Naive thymus-derived CD4-positive, alpha-beta T cell (primary cell): ENCODE measurements around the gene ALPK1. TPM values are rescaled to one million over a fixed set of nuclear protein-coding genes. Genes with fewer than 3 reads are reported as not detected.

Source experiments
- ATAC-seq: fragments of 150-1000 bp; cut with Tn5 transposase; 2 replicates; pipeline ENCODE4 v1.10.0; 2021; ENCODE audit warnings: mild to moderate bottlenecking, moderate library complexity
- CTCF ChIA-PET: fragments of 350-600 bp; sonication (Branson Sonifier 250); formaldehyde crosslinking; loops from one replicate; lab custom pipeline; 2021; ENCODE audit warnings: antibody characterized with exemption; lab: Charles Lee
- POLR2A ChIA-PET: fragments of 350-600 bp; sonication (Branson Sonifier 250); formaldehyde crosslinking; loops from one replicate; lab custom pipeline; 2021; ENCODE audit warnings: antibody characterized with exemption, inconsistent platforms; lab: Charles Lee
- DNase-seq, 9 donors: peaks; one replicate each; pipeline versions ENCODE4 v3.0.0 to v3.0.0-alpha.2; 2020 to 2022; ENCODE audit warnings: mixed read lengths in 1 of 9
- H3K27ac ChIP-seq: one replicate; pipeline ENCODE4 v1.7.0; 2013; ENCODE audit warnings: mild to moderate bottlenecking, low read depth, low read length, moderate library complexity
- H3K27me3 ChIP-seq, 2 donors: one replicate each; pipeline ENCODE4 v1.7.0; 2013; ENCODE audit warnings: low read length in 2 of 2, mild to moderate bottlenecking in 2 of 2, moderate library complexity in 2 of 2; ENCODE audit not compliant: control insufficient read depth in 2 of 2, insufficient read depth in 2 of 2
- H3K36me3 ChIP-seq, 3 experiments: 1 replicate in 2 of 3; 2 replicates in 1 of 3; pipeline ENCODE4 v1.7.0; 2013; ENCODE audit warnings: low read length in 3 of 3, mild to moderate bottlenecking in 3 of 3, moderate library complexity in 1 of 3; ENCODE audit not compliant: insufficient read depth in 3 of 3, control insufficient read depth in 2 of 3
- H3K4me1 ChIP-seq, 2 donors: one replicate each; pipeline ENCODE4 v1.7.0; 2013; ENCODE audit warnings: low read length in 2 of 2, mild to moderate bottlenecking in 2 of 2, moderate library complexity in 1 of 2; ENCODE audit not compliant: control insufficient read depth in 2 of 2, insufficient read depth in 2 of 2
- H3K4me3 ChIP-seq: 2 replicates; pipeline ENCODE4 v1.7.0; 2013; ENCODE audit warnings: mild to moderate bottlenecking, low read length
- H3K9me3 ChIP-seq, 3 experiments: 1 replicate in 2 of 3; 2 replicates in 1 of 3; pipeline ENCODE4 v1.7.0; 2013; ENCODE audit warnings: low read length in 3 of 3; ENCODE audit not compliant: control insufficient read depth in 2 of 3
- H3K27ac Mint-ChIP-seq, 9 donors: one replicate each; pipeline ENCODE4 v1.8.0; 2020 to 2022; ENCODE audit warnings: mixed read lengths in 9 of 9, mild to moderate bottlenecking in 8 of 9, moderate library complexity in 5 of 9, inconsistent platforms in 2 of 9
- H3K27me3 Mint-ChIP-seq, 5 donors: one replicate each; pipeline ENCODE4 v1.8.0; 2021 to 2022; ENCODE audit warnings: mixed read lengths in 5 of 5, mild to moderate bottlenecking in 1 of 5
- H3K36me3 Mint-ChIP-seq, 5 donors: one replicate each; pipeline ENCODE4 v1.8.0; 2020 to 2022; ENCODE audit warnings: mixed read lengths in 5 of 5, mild to moderate bottlenecking in 3 of 5, inconsistent platforms in 1 of 5
- H3K4me1 Mint-ChIP-seq, 7 donors: one replicate each; pipeline ENCODE4 v1.8.0; 2020 to 2022; ENCODE audit warnings: mixed read lengths in 7 of 7, mild to moderate bottlenecking in 3 of 7, inconsistent platforms in 1 of 7
- H3K4me3 Mint-ChIP-seq, 10 donors: one replicate each; pipeline ENCODE4 v1.8.0; 2020 to 2022; ENCODE audit warnings: mild to moderate bottlenecking in 10 of 10, mixed read lengths in 10 of 10, moderate library complexity in 6 of 10, inconsistent platforms in 2 of 10
- H3K9me3 Mint-ChIP-seq, 11 donors: one replicate each; pipeline ENCODE4 v1.8.0; 2020 to 2022; ENCODE audit warnings: mixed read lengths in 11 of 11, mild to moderate bottlenecking in 4 of 11, inconsistent platforms in 1 of 11, moderate library complexity in 1 of 11
- intact Hi-C, 2 donors: fragments of 100-400 bp; cut with micrococcal nuclease; formaldehyde crosslinking; loops; one replicate each; pipeline ENCODE4 v1.15.1; 2023
- polyA plus RNA-seq, 2 donors: library from polyadenylated mRNA; unstranded; fragments of 300-500 nt; fragmentation: Illumina TruSeq; gene quantifications; one replicate each; pipeline ENCODE4 v1.2.3, GENCODE V29; 2021
- total RNA-seq, 6 experiments: library from RNA in 5 of 6; stranded (reverse) in 5 of 6; gene quantifications; 1 replicate in 5 of 6; 2 replicates in 1 of 6; pipeline ENCODE4 v1.2.3 and lab custom pipeline; 2021 to 2026

ALPK1 gene
- total and polyA plus RNA-seq, 7 experiments from 2014 or later, result 5.0 to 35.0 (median 18.8) TPM

- Mint-ChIP-seq H3K36me3 (peaks cover 10 to 27% (median 15%) of the 10 kb centered on the region in 5 donors), H3K4me1 (peaks cover 51 to 81% (median 78%) of the 10 kb centered on the region in 7 donors), H3K9me3 (peaks cover 0 to 12% (median 0%) of the 10 kb centered on the region in 11 donors), H3K27ac (peak overlapping the region in 8 of 9 donors; percentile 50 to 95 (median 83)), H3K4me3 (peak overlapping the region in 8 of 10 donors; percentile 6 to 97 (median 70)), H3K27me3 (no peaks in the 10 kb centered on the region)
- ChIA-PET POLR2A (interaction anchor here (0.5 to 1.4 kb wide), 2 partner anchors 15 to 93 kb away, joined by 3 to 4 read pairs; no protein-coding TSS in a partner anchor), CTCF (no interaction called here)
- Histone ChIP-seq H3K27ac (peak overlapping the region; percentile 34), H3K9me3 (no peaks in the 10 kb centered on the region), H3K4me3 (no peak overlapping the region), H3K4me1 (peaks cover 19 to 39% of the 10 kb centered on the region in 2 donors), H3K27me3 (no peaks in the 10 kb centered on the region), H3K36me3 (peaks cover 0 to 8% (median 0%) of the 10 kb centered on the region in 3 experiments)
- ATAC-seq, result no peak
- DNase-seq, result no peak
- intact Hi-C loops, result no loop called here
Observed at GRCh38 chr4:112282860-112283667, 14.1 kb upstream of the ALPK1 start.

GRCh38 chr4:112284166-112284565 lies 13.0 kb upstream of the ALPK1 start:
- intact Hi-C loops, result loop anchor here in 1 of 2 donors (2.0 kb wide), 2 partner anchors 37 to 165 kb away; no protein-coding TSS in a partner anchor
- H3K9me3 Mint-ChIP-seq, result peaks cover 0 to 12% (median 0%) of the 10 kb centered on the region in 11 donors
- peak overlapping the region; percentile 81 for H3K27ac ChIP-seq
- peaks cover 0 to 8% (median 0%) of the 10 kb centered on the region in 3 experiments for H3K36me3 ChIP-seq
- ATAC-seq (no peak), DNase-seq (no peak)
- no peaks in the 10 kb centered on the region for H3K9me3 ChIP-seq
- no peaks in the 10 kb centered on the region for H3K27me3 Mint-ChIP-seq
- ChIA-PET POLR2A (interaction anchor here (1.2 to 4.3 kb wide), 4 partner anchors 15 to 52 kb away, joined by 3 to 65 read pairs (median 16); partner anchors contain the start of genes ALPK1 and AP1AR), CTCF (no interaction called here)
- H3K4me3 Mint-ChIP-seq, result peak overlapping the region; percentile 87 to 97 (median 92)
- peaks cover 51 to 89% (median 80%) of the 10 kb centered on the region in 7 donors for H3K4me1 Mint-ChIP-seq
- peaks cover 7 to 24% (median 15%) of the 10 kb centered on the region in 5 donors for H3K36me3 Mint-ChIP-seq
- H3K4me1 ChIP-seq, result peaks cover 29 to 50% of the 10 kb centered on the region in 2 donors
- no peaks in the 10 kb centered on the region for H3K27me3 ChIP-seq
- peak overlapping the region; percentile 21 to 95 (median 90) for H3K27ac Mint-ChIP-seq
- H3K4me3 ChIP-seq, result peak overlapping the region; percentile 94

- POLR2A ChIA-PET, result interaction anchor here (0.6 to 4.3 kb wide), 6 partner anchors 13 to 53 kb away, joined by 3 to 65 read pairs (median 6); partner anchors contain the start of genes ALPK1 and AP1AR
- H3K36me3 Mint-ChIP-seq, result peaks cover 7 to 24% (median 15%) of the 10 kb centered on the region in 5 donors
- ATAC-seq, result no peak
Observed at GRCh38 chr4:112284662-112285411, 12.3 kb upstream of the ALPK1 start.

GRCh38 chr4:112287258-112287989 lies 9.7 kb upstream of the ALPK1 start:
- CTCF ChIA-PET, result interaction anchor here (0.6 to 1.3 kb wide), 3 partner anchors 18 to 139 kb away, joined by 3 to 5 read pairs (median 4); no protein-coding TSS in a partner anchor
- peaks cover 0 to 13% (median 1%) of the 10 kb centered on the region in 5 donors for H3K36me3 Mint-ChIP-seq
- H3K36me3 ChIP-seq, result peaks cover 0 to 8% (median 0%) of the 10 kb centered on the region in 3 experiments
- intact Hi-C loops, result loop anchor here in 1 of 2 donors (5.0 kb wide), 1 partner anchor 1475 kb away; the partner anchor contains the start of gene CAMK2D
- H3K4me3 ChIP-seq, result peak overlapping the region; percentile 39
- H3K9me3 Mint-ChIP-seq, result peaks cover 0 to 6% (median 0%) of the 10 kb centered on the region in 11 donors
- H3K4me1 ChIP-seq, result peaks cover 31 to 52% of the 10 kb centered on the region in 2 donors
- ATAC-seq (no peak), DNase-seq (no peak)
- no peaks in the 10 kb centered on the region for H3K9me3 ChIP-seq
- peak overlapping the region; percentile 63 to 96 (median 91) for H3K27ac Mint-ChIP-seq
- no peaks in the 10 kb centered on the region for H3K27me3 Mint-ChIP-seq
- no peaks in the 10 kb centered on the region for H3K27me3 ChIP-seq
- peak overlapping the region; percentile 83 to 97 (median 92) for H3K4me3 Mint-ChIP-seq
- peaks cover 37 to 63% (median 59%) of the 10 kb centered on the region in 7 donors for H3K4me1 Mint-ChIP-seq
- H3K27ac ChIP-seq, result peak overlapping the region; percentile 41
- POLR2A ChIA-PET, result interaction anchor here (0.6 to 4.3 kb wide), 4 partner anchors 12 to 133 kb away, joined by 3 to 65 read pairs (median 17); partner anchors contain the start of genes ALPK1 and AP1AR

More at GRCh38 chr4:112284662-112285411, 12.3 kb upstream of the ALPK1 start:
- no peaks in the 10 kb centered on the region for H3K9me3 ChIP-seq
- intact Hi-C loops, result loop anchor here (1.0 to 5.0 kb wide), 10 partner anchors 8 to 1477 kb away; partner anchors contain the start of genes AP1AR (in 2 of the 2), LARP7 (in 2 of the 2) and CAMK2D (in 1 of the 2)
- no peaks in the 10 kb centered on the region for H3K27me3 ChIP-seq
- no peak for DNase-seq
- H3K4me1 ChIP-seq, result peaks cover 31 to 54% of the 10 kb centered on the region in 2 donors
- Mint-ChIP-seq H3K4me1 (peaks cover 47 to 88% (median 83%) of the 10 kb centered on the region in 7 donors), H3K4me3 (peak overlapping the region; percentile 87 to 97 (median 92)), H3K27me3 (no peaks in the 10 kb centered on the region), H3K27ac (peak overlapping the region; percentile 81 to 95 (median 91)), H3K9me3 (peaks cover 0 to 12% (median 0%) of the 10 kb centered on the region in 11 donors)
- CTCF ChIA-PET, result no interaction called here
- H3K36me3 ChIP-seq, result peaks cover 0 to 8% (median 0%) of the 10 kb centered on the region in 3 experiments
- peak overlapping the region; percentile 81 for H3K27ac ChIP-seq
- H3K4me3 ChIP-seq, result peak overlapping the region; percentile 94

GRCh38 chr4:112288455-112288854 lies 8.7 kb upstream of the ALPK1 start:
- peak overlapping the region; percentile 45 for H3K27ac ChIP-seq
- H3K36me3 Mint-ChIP-seq, result peaks cover 0 to 9% (median 0%) of the 10 kb centered on the region in 5 donors
- no peaks in the 10 kb centered on the region for H3K9me3 Mint-ChIP-seq
- peak; percentile 21 for ATAC-seq
- no peaks in the 10 kb centered on the region for H3K27me3 ChIP-seq
- CTCF ChIA-PET, result interaction anchor here (1.3 kb wide), 1 partner anchor 140 kb away, joined by 3 read pairs; no protein-coding TSS in a partner anchor
- POLR2A ChIA-PET, result interaction anchor here (4.2 to 4.3 kb wide), 2 partner anchors 10 to 57 kb away, joined by 27 to 65 read pairs; partner anchors contain the start of genes ALPK1 and AP1AR
- peak overlapping the region in 7 of 10 donors; percentile 14 to 97 (median 42) for H3K4me3 Mint-ChIP-seq
- H3K4me1 ChIP-seq, result peaks cover 31 to 42% of the 10 kb centered on the region in 2 donors
- H3K27me3 Mint-ChIP-seq, result no peaks in the 10 kb centered on the region
- intact Hi-C loops, result loop anchor here (1.0 to 5.0 kb wide), 4 partner anchors 9 to 1474 kb away; partner anchors contain the start of genes ALPK1 (in 1 of the 2), CAMK2D (in 1 of the 2) and FAM241A (in 1 of the 2)
- no peaks in the 10 kb centered on the region for H3K9me3 ChIP-seq
- peak overlapping the region in 8 of 9 donors; percentile 18 to 93 (median 68) for H3K27ac Mint-ChIP-seq
- no peak overlapping the region for H3K4me3 ChIP-seq
- peak in 1 of 9 donors; percentile 27 for DNase-seq
- H3K4me1 Mint-ChIP-seq, result peaks cover 28 to 52% (median 49%) of the 10 kb centered on the region in 7 donors
- peaks cover 0 to 8% (median 0%) of the 10 kb centered on the region in 3 experiments for H3K36me3 ChIP-seq
